ENCODE measurements around the gene TRAPPC2L. TPM values are rescaled to one million over a fixed set of nuclear protein-coding genes. Genes with fewer than 3 reads are reported as not detected.

The TRAPPC2L gene
- total RNA-seq, 1 donor from 2014 or later: 29.2 TPM

GRCh38 chr16:88880226-88881006 is 23.5 kb downstream of the TRAPPC2L start:
- Histone ChIP-seq H3K27me3 (ENCODE audit: control insufficient read depth in 3 of 3, insufficient read depth in 3 of 3, low read length in 3 of 3) (no peaks in the 10 kb centered on the region), H3K9me3 (ENCODE audit: control insufficient read depth in 3 of 3, low read length in 3 of 3) (no peaks in the 10 kb centered on the region), H3K36me3 (ENCODE audit: control insufficient read depth in 3 of 3, insufficient read depth in 3 of 3, low read length in 3 of 3) (peaks cover 56 to 65% (median 64%) of the 10 kb centered on the region in 3 donors), H3K4me3 (ENCODE audit: low read length in 3 of 3) (no peak overlapping the region), H3K27ac (ENCODE audit: low read depth, low read length) (no peak overlapping the region), H3K9ac (ENCODE audit: low read depth in 1 of 3, low read length in 3 of 3) (no peak overlapping the region), H3K4me1 (ENCODE audit: control insufficient read depth in 3 of 3, insufficient read depth in 3 of 3, low read length in 3 of 3) (peaks cover 25 to 36% (median 32%) of the 10 kb centered on the region in 3 donors)

GRCh38 chr16:88881007-88881615 is 24.2 kb downstream of the TRAPPC2L start:
- Histone ChIP-seq H3K9me3 (ENCODE audit: control insufficient read depth in 3 of 3, low read length in 3 of 3) (no peaks in the 10 kb centered on the region), H3K4me1 (ENCODE audit: control insufficient read depth in 3 of 3, insufficient read depth in 3 of 3, low read length in 3 of 3) (peaks cover 32 to 43% (median 39%) of the 10 kb centered on the region in 3 donors), H3K36me3 (ENCODE audit: control insufficient read depth in 3 of 3, insufficient read depth in 3 of 3, low read length in 3 of 3) (peaks cover 52 to 69% (median 68%) of the 10 kb centered on the region in 3 donors), H3K27ac (ENCODE audit: low read depth, low read length) (no peak overlapping the region), H3K27me3 (ENCODE audit: control insufficient read depth in 3 of 3, insufficient read depth in 3 of 3, low read length in 3 of 3) (no peaks in the 10 kb centered on the region), H3K4me3 (ENCODE audit: low read length in 3 of 3) (no peak overlapping the region), H3K9ac (ENCODE audit: low read depth in 1 of 3, low read length in 3 of 3) (no peak overlapping the region)

GRCh38 chr16:88881675-88882357 is 24.9 kb downstream of the TRAPPC2L start:
- no peak overlapping the region for H3K27ac ChIP-seq (ENCODE audit: low read depth, low read length)
- H3K4me1 ChIP-seq (ENCODE audit: control insufficient read depth in 3 of 3, insufficient read depth in 3 of 3, low read length in 3 of 3): peaks cover 39 to 50% (median 46%) of the 10 kb centered on the region in 3 donors
- no peak overlapping the region for H3K9ac ChIP-seq (ENCODE audit: low read depth in 1 of 3, low read length in 3 of 3)
- H3K27me3 ChIP-seq (ENCODE audit: control insufficient read depth in 3 of 3, insufficient read depth in 3 of 3, low read length in 3 of 3): no peaks in the 10 kb centered on the region
- H3K36me3 ChIP-seq (ENCODE audit: control insufficient read depth in 3 of 3, insufficient read depth in 3 of 3, low read length in 3 of 3): peaks cover 46 to 68% (median 65%) of the 10 kb centered on the region in 3 donors
- H3K4me3 ChIP-seq (ENCODE audit: low read length in 3 of 3): no peak overlapping the region
- H3K9me3 ChIP-seq (ENCODE audit: control insufficient read depth in 3 of 3, low read length in 3 of 3): no peaks in the 10 kb centered on the region

- H3K9ac ChIP-seq (ENCODE audit: low read depth in 1 of 3, low read length in 3 of 3): peak overlapping the region in 1 of 3 donors; percentile 80
- H3K9me3 ChIP-seq (ENCODE audit: control insufficient read depth in 3 of 3, low read length in 3 of 3): no peaks in the 10 kb centered on the region
- peak overlapping the region; percentile 98 for H3K27ac ChIP-seq (ENCODE audit: low read depth, low read length)
- peaks cover 42 to 68% (median 58%) of the 10 kb centered on the region in 3 donors for H3K36me3 ChIP-seq (ENCODE audit: control insufficient read depth in 3 of 3, insufficient read depth in 3 of 3, low read length in 3 of 3)
- peaks cover 46 to 57% (median 53%) of the 10 kb centered on the region in 3 donors for H3K4me1 ChIP-seq (ENCODE audit: control insufficient read depth in 3 of 3, insufficient read depth in 3 of 3, low read length in 3 of 3)
- H3K27me3 ChIP-seq (ENCODE audit: control insufficient read depth in 3 of 3, insufficient read depth in 3 of 3, low read length in 3 of 3): no peaks in the 10 kb centered on the region
- peak overlapping the region in 2 of 3 donors; percentile 45 to 63 for H3K4me3 ChIP-seq (ENCODE audit: low read length in 3 of 3)
These were observed 25.6 kb downstream of the TRAPPC2L start for GRCh38 chr16:88882358-88883030.

- Histone ChIP-seq H3K4me1 (ENCODE audit: control insufficient read depth in 3 of 3, insufficient read depth in 3 of 3, low read length in 3 of 3) (peaks cover 53 to 65% (median 61%) of the 10 kb centered on the region in 3 donors), H3K9me3 (ENCODE audit: control insufficient read depth in 3 of 3, low read length in 3 of 3) (no peaks in the 10 kb centered on the region)
These were observed 26.4 kb downstream of the TRAPPC2L start for GRCh38 chr16:88883117-88883895.

GRCh38 chr16:88883946-88884345 is 27.0 kb downstream of the TRAPPC2L start:
- Histone ChIP-seq H3K9ac (ENCODE audit: low read depth in 1 of 3, low read length in 3 of 3) (peak overlapping the region; percentile 76 to 80 (median 77)), H3K4me1 (ENCODE audit: control insufficient read depth in 3 of 3, insufficient read depth in 3 of 3, low read length in 3 of 3) (peaks cover 56 to 69% (median 64%) of the 10 kb centered on the region in 3 donors), H3K9me3 (ENCODE audit: control insufficient read depth in 3 of 3, low read length in 3 of 3) (no peaks in the 10 kb centered on the region), H3K4me3 (ENCODE audit: low read length in 3 of 3) (peak overlapping the region; percentile 23 to 63 (median 58)), H3K36me3 (ENCODE audit: control insufficient read depth in 3 of 3, insufficient read depth in 3 of 3, low read length in 3 of 3) (peaks cover 35 to 59% (median 50%) of the 10 kb centered on the region in 3 donors), H3K27me3 (ENCODE audit: control insufficient read depth in 3 of 3, insufficient read depth in 3 of 3, low read length in 3 of 3) (no peaks in the 10 kb centered on the region), H3K27ac (ENCODE audit: low read depth, low read length) (peak overlapping the region; percentile 98)

More at GRCh38 chr16:88883117-88883895, 26.4 kb downstream of the TRAPPC2L start:
- peak overlapping the region; percentile 98 for H3K27ac ChIP-seq (ENCODE audit: low read depth, low read length)
- H3K4me3 ChIP-seq (ENCODE audit: low read length in 3 of 3): peak overlapping the region; percentile 23 to 63 (median 58)
- peaks cover 37 to 61% (median 54%) of the 10 kb centered on the region in 3 donors for H3K36me3 ChIP-seq (ENCODE audit: control insufficient read depth in 3 of 3, insufficient read depth in 3 of 3, low read length in 3 of 3)
- H3K27me3 ChIP-seq (ENCODE audit: control insufficient read depth in 3 of 3, insufficient read depth in 3 of 3, low read length in 3 of 3): no peaks in the 10 kb centered on the region
- peak overlapping the region; percentile 76 to 80 (median 77) for H3K9ac ChIP-seq (ENCODE audit: low read depth in 1 of 3, low read length in 3 of 3)

GRCh38 chr16:88884569-88885271 is 27.8 kb downstream of the TRAPPC2L start:
- no peaks in the 10 kb centered on the region for H3K27me3 ChIP-seq (ENCODE audit: control insufficient read depth in 3 of 3, insufficient read depth in 3 of 3, low read length in 3 of 3)
- H3K27ac ChIP-seq (ENCODE audit: low read depth, low read length): peak overlapping the region; percentile 98
- H3K9ac ChIP-seq (ENCODE audit: low read depth in 1 of 3, low read length in 3 of 3): peak overlapping the region; percentile 43 to 77 (median 57)
- peak overlapping the region in 2 of 3 donors; percentile 39 to 54 for H3K4me3 ChIP-seq (ENCODE audit: low read length in 3 of 3)
- peaks cover 31 to 51% (median 45%) of the 10 kb centered on the region in 3 donors for H3K36me3 ChIP-seq (ENCODE audit: control insufficient read depth in 3 of 3, insufficient read depth in 3 of 3, low read length in 3 of 3)
- H3K4me1 ChIP-seq (ENCODE audit: control insufficient read depth in 3 of 3, insufficient read depth in 3 of 3, low read length in 3 of 3): peaks cover 56 to 69% (median 66%) of the 10 kb centered on the region in 3 donors
- H3K9me3 ChIP-seq (ENCODE audit: control insufficient read depth in 3 of 3, low read length in 3 of 3): no peaks in the 10 kb centered on the region

GRCh38 chr16:88885693-88886280 is 28.9 kb downstream of the TRAPPC2L start:
- H3K27ac ChIP-seq (ENCODE audit: low read depth, low read length): peak overlapping the region; percentile 74
- peaks cover 33 to 50% (median 42%) of the 10 kb centered on the region in 3 donors for H3K36me3 ChIP-seq (ENCODE audit: control insufficient read depth in 3 of 3, insufficient read depth in 3 of 3, low read length in 3 of 3)
- H3K4me1 ChIP-seq (ENCODE audit: control insufficient read depth in 3 of 3, insufficient read depth in 3 of 3, low read length in 3 of 3): peaks cover 56 to 69% (median 66%) of the 10 kb centered on the region in 3 donors
- no peaks in the 10 kb centered on the region for H3K27me3 ChIP-seq (ENCODE audit: control insufficient read depth in 3 of 3, insufficient read depth in 3 of 3, low read length in 3 of 3)
- no peaks in the 10 kb centered on the region for H3K9me3 ChIP-seq (ENCODE audit: control insufficient read depth in 3 of 3, low read length in 3 of 3)
- peak overlapping the region in 1 of 3 donors; percentile 33 for H3K9ac ChIP-seq (ENCODE audit: low read depth in 1 of 3, low read length in 3 of 3)
- no peak overlapping the region for H3K4me3 ChIP-seq (ENCODE audit: low read length in 3 of 3)
